ENCODE data around the gene LRRC3. TPM values are rescaled to one million over a fixed set of nuclear protein-coding genes. Genes with fewer than 3 reads are reported as not detected.

Gene LRRC3
- total RNA-seq, 2 experiments from 2014 or later, result 0.55 to 0.61 TPM

DNA sequence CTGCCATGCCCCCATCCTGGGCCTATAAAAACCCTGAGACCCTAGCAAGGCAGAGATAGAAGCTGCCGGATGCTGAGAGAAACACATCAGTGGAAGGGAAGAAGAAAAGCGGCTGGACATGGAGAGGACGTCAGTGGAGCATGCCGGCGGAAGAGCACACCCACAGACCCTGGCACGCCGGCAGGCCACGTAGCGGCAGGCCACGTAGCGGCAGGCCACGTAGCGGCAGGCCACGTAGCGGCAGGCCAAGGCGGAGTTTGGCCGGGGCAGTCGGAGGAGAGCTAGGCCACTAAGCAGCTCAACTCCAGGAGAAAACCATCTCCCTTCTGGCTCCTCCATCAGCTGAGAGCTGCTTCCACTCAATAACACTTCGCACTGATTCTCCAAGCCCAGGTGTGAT is 35.1 kb downstream of the LRRC3 start:
- Mint-ChIP-seq H3K9me3 (peaks cover 3% of the 10 kb centered on the region), H3K4me1 (ENCODE audit: low read depth) (peaks cover 6% of the 10 kb centered on the region), H3K27me3 (peaks cover 10% of the 10 kb centered on the region), H3K27ac (no peak overlapping the region), H3K36me3 (ENCODE audit: low read depth) (no peaks in the 10 kb centered on the region), H3K4me3 (no peak overlapping the region)
- Histone ChIP-seq H3K9me3 (ENCODE audit: control insufficient read depth in 1 of 2, insufficient read depth in 1 of 2, low read length in 2 of 2) (peaks cover 9 to 20% of the 10 kb centered on the region in 2 experiments), H3K4me1 (ENCODE audit: insufficient read depth, low read length) (peaks cover 10% of the 10 kb centered on the region), H3K27ac (ENCODE audit: low read depth in 1 of 2, low read length in 2 of 2) (no peak overlapping the region), H3K4me3 (ENCODE audit: low read length) (no peak overlapping the region), H3K27me3 (ENCODE audit: control insufficient read depth in 1 of 2, insufficient read depth in 2 of 2, low read length in 2 of 2) (peaks cover 0 to 8% of the 10 kb centered on the region in 2 experiments), H3K36me3 (ENCODE audit: insufficient read depth, low read length) (no peaks in the 10 kb centered on the region)
- TF ChIP-seq, protein P1, sequence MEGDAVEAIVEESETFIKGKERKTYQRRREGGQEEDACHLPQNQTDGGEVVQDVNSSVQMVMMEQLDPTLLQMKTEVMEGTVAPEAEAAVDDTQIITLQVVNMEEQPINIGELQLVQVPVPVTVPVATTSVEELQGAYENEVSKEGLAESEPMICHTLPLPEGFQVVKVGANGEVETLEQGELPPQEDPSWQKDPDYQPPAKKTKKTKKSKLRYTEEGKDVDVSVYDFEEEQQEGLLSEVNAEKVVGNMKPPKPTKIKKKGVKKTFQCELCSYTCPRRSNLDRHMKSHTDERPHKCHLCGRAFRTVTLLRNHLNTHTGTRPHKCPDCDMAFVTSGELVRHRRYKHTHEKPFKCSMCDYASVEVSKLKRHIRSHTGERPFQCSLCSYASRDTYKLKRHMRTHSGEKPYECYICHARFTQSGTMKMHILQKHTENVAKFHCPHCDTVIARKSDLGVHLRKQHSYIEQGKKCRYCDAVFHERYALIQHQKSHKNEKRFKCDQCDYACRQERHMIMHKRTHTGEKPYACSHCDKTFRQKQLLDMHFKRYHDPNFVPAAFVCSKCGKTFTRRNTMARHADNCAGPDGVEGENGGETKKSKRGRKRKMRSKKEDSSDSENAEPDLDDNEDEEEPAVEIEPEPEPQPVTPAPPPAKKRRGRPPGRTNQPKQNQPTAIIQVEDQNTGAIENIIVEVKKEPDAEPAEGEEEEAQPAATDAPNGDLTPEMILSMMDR (IDR thresholded peaks at IDR 0.05), result no peak
- DNase-seq, result no peak
- ATAC-seq (ENCODE audit: poor library complexity), result no peak
- ChIA-PET CTCF (interaction anchor here (1.1 kb wide), 1 partner anchor 10 kb away, joined by 3 read pairs; no protein-coding TSS in a partner anchor), POLR2A (no interaction called here)
- intact Hi-C loops (cut with DNase I, micrococcal nuclease), result no loop called here

DNA sequence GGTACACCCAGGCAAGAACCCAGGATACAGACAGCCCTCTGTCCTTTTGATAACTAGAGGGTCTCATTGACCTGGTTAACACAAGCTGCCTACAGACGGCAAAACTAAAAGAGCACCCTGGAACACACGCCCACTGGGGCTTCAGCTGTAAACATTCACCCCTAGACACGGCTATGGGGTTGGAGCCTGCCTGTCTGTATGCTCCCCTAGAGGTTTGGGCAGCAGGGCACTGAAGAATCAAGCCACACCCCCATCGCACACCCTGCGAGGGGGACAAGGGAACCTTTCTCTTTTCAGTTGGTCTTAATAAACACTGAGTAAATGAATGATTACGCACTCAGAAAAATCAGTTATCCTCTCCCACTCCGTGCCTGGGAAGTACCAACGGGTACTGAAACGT is 35.5 kb downstream of the LRRC3 start:
- DNase-seq, result no peak
- Mint-ChIP-seq H3K9me3 (peaks cover 3% of the 10 kb centered on the region), H3K4me3 (no peak overlapping the region), H3K27me3 (peaks cover 14% of the 10 kb centered on the region), H3K4me1 (ENCODE audit: low read depth) (peaks cover 6% of the 10 kb centered on the region), H3K27ac (no peak overlapping the region), H3K36me3 (ENCODE audit: low read depth) (no peaks in the 10 kb centered on the region)
- no peak overlapping the region for H3K27ac ChIP-seq (ENCODE audit: low read depth in 1 of 2, low read length in 2 of 2)
- ChIA-PET POLR2A (interaction anchor here (0.5 kb wide), 1 partner anchor 13 kb away, joined by 3 read pairs; no protein-coding TSS in a partner anchor), CTCF (interaction anchor here (1.1 kb wide), 1 partner anchor 10 kb away, joined by 3 read pairs; no protein-coding TSS in a partner anchor)
- no peaks in the 10 kb centered on the region for H3K36me3 ChIP-seq (ENCODE audit: insufficient read depth, low read length)
- TF ChIP-seq, protein P1 (IDR thresholded peaks at IDR 0.05), result no peak
- peaks cover 9 to 20% of the 10 kb centered on the region in 2 experiments for H3K9me3 ChIP-seq (ENCODE audit: control insufficient read depth in 1 of 2, insufficient read depth in 1 of 2, low read length in 2 of 2)
- intact Hi-C loops (cut with DNase I, micrococcal nuclease), result no loop called here
- H3K4me1 ChIP-seq (ENCODE audit: insufficient read depth, low read length), result peaks cover 6% of the 10 kb centered on the region
- H3K4me3 ChIP-seq (ENCODE audit: low read length), result no peak overlapping the region
- no peak for ATAC-seq (ENCODE audit: poor library complexity)
- peaks cover 0 to 10% of the 10 kb centered on the region in 2 experiments for H3K27me3 ChIP-seq (ENCODE audit: control insufficient read depth in 1 of 2, insufficient read depth in 2 of 2, low read length in 2 of 2)

DNA sequence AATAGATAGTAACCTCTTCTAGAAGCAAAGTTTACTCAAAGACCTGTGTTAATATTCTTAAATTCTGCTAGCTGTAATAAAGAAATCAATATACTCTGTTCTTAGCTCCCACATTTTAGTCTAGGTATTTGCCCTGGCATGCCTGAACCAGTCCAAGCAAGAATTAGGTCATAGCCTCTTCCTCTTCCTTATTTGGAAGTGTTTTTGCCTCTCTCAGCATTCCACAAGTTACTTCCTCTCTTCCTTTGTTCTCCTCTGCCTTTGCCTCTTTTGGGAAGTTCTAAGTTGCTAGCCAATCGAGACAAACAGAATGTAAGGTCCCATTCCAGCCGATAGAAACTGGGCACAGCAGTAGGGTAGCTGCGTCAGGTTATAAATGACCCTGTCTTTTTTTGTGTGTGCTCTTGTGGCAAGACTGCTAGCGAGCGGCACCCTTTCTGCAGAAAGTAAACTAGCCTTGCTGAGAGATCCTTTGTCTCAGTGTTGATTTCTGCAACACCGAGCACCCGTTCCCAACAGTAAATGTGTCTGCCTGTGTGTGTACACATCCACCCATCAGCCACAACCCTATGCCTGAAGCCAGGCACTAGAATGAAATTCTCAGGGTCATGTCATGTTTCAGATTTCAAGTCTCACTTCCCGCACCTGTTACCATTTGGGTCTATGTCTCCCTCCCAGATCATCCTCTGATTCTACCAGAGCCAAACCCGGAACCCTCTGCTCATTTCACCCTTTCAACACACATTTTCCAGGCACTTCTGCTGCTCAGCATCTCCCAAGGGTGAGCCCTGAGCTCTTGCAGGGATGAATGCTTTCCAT is 37.5 kb downstream of the LRRC3 start:
- peaks cover 0 to 10% of the 10 kb centered on the region in 2 experiments for H3K27me3 ChIP-seq (ENCODE audit: control insufficient read depth in 1 of 2, insufficient read depth in 2 of 2, low read length in 2 of 2)

More for the DNA sequence above, 37.5 kb downstream of the LRRC3 start:
- no peak overlapping the region for H3K4me3 ChIP-seq (ENCODE audit: low read length)
- Mint-ChIP-seq H3K4me3 (no peak overlapping the region), H3K27me3 (peaks cover 28% of the 10 kb centered on the region), H3K9me3 (peaks cover 3% of the 10 kb centered on the region), H3K4me1 (ENCODE audit: low read depth) (no peaks in the 10 kb centered on the region), H3K27ac (no peak overlapping the region), H3K36me3 (ENCODE audit: low read depth) (no peaks in the 10 kb centered on the region)
- DNase-seq, result no peak
- H3K27ac ChIP-seq (ENCODE audit: low read depth in 1 of 2, low read length in 2 of 2), result no peak overlapping the region
- H3K4me1 ChIP-seq (ENCODE audit: insufficient read depth, low read length), result no peaks in the 10 kb centered on the region
- ATAC-seq (ENCODE audit: poor library complexity), result no peak
- intact Hi-C loops (cut with DNase I, micrococcal nuclease), result no loop called here
- POLR2A ChIA-PET, result no interaction called here
- CTCF ChIA-PET, result no interaction called here
- peaks cover 9 to 17% of the 10 kb centered on the region in 2 experiments for H3K9me3 ChIP-seq (ENCODE audit: control insufficient read depth in 1 of 2, insufficient read depth in 1 of 2, low read length in 2 of 2)
- no peaks in the 10 kb centered on the region for H3K36me3 ChIP-seq (ENCODE audit: insufficient read depth, low read length)
- TF ChIP-seq, protein P1 (IDR thresholded peaks at IDR 0.05), result no peak
